Stimulated activated effector memory CD8-positive, alpha-beta T cell treated with anti-CD3 and anti-CD28 coated beads, Interleukin-12 subunit alpha, Interleukin-12 subunit beta, amount 100 ng/mL, for 72 hours (primary cell): Measurements from ENCODE around the gene FCN2.
"Not testable (repeated sequence)": the region's sequence is repeated elsewhere in the genome, so short reads cannot be mapped to it uniquely, and the experiment has no call there.

Experiments
- ATAC-seq: fragments of 150-1000 bp; cut with Tn5 transposase; 2 replicates; pipeline ENCODE4 v1.10.0; 2021
- DNase-seq, 2 donors: peaks; one replicate each; pipeline ENCODE4 v3.0.0; 2021 to 2022; ENCODE audit warnings: low spot score in 2 of 2
- H3K27ac Mint-ChIP-seq: one replicate; pipeline ENCODE4 v1.8.0; 2022; ENCODE audit warnings: mild to moderate bottlenecking, mixed read lengths
- H3K36me3 Mint-ChIP-seq: one replicate; pipeline ENCODE4 v1.8.0; 2022; ENCODE audit warnings: mild to moderate bottlenecking, mixed read lengths
- H3K4me1 Mint-ChIP-seq: one replicate; pipeline ENCODE4 v1.8.0; 2022; ENCODE audit warnings: mixed read lengths
- H3K4me3 Mint-ChIP-seq: one replicate; pipeline ENCODE4 v1.8.0; 2022; ENCODE audit warnings: mild to moderate bottlenecking, mixed read lengths
- H3K9me3 Mint-ChIP-seq: one replicate; pipeline ENCODE4 v1.8.0; 2022; ENCODE audit warnings: mixed read lengths

FCN2 gene

DNA sequence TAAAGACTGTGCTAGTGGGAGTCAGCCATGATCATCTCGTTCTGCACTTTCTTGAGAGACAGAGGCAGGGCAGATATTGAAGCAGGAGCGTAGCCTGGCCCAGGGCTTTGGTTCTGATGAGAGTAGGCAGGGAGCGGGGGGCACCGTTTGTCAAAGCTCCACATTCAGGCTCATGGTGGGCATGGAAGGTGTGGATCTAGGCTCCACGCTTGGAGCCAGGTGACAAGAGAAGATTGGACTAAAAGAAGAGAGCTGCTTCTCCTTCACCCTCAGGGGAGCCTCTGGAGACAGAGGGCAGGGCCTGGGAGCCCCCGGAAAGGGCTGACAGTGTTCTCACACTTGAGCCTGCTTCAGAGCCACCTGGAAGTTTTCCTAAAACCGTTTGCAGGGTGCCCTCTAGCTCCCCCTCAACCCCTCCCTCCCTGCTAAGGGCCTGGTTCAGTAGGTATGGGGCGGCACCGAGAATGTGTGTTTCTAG, 24.7 kb upstream of the FCN2 start:
- Mint-ChIP-seq H3K4me1 (peaks cover 22% of the 10 kb centered on the region), H3K4me3 (no peak overlapping the region), H3K27ac (no peak overlapping the region), H3K9me3 (peaks cover 4% of the 10 kb centered on the region), H3K36me3 (no peaks in the 10 kb centered on the region)
- ATAC-seq (no peak), DNase-seq (no peak)

DNA sequence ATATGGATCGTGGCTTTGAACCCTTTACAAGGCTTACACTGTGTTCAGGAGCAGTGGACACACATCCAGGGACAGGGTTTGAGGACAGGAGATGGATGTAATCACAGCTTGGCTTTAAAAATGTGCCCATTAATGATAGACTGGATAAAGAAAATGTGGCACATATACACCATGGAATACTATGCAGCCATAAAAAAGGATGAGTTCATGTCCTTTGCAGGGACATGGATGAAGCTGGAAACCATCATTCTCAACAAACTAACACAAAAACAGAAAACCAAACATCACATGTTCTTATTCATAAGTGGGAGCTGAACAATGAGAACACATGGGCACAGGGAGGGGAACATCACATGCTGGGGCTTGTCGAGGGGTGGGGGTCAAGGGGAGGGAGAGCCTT, 23.2 kb upstream of the FCN2 start:
- peaks cover 22% of the 10 kb centered on the region for H3K4me1 Mint-ChIP-seq
- not testable (repeated sequence) for H3K36me3 Mint-ChIP-seq, H3K9me3 Mint-ChIP-seq, DNase-seq, H3K27ac Mint-ChIP-seq, H3K4me3 Mint-ChIP-seq, ATAC-seq

DNA sequence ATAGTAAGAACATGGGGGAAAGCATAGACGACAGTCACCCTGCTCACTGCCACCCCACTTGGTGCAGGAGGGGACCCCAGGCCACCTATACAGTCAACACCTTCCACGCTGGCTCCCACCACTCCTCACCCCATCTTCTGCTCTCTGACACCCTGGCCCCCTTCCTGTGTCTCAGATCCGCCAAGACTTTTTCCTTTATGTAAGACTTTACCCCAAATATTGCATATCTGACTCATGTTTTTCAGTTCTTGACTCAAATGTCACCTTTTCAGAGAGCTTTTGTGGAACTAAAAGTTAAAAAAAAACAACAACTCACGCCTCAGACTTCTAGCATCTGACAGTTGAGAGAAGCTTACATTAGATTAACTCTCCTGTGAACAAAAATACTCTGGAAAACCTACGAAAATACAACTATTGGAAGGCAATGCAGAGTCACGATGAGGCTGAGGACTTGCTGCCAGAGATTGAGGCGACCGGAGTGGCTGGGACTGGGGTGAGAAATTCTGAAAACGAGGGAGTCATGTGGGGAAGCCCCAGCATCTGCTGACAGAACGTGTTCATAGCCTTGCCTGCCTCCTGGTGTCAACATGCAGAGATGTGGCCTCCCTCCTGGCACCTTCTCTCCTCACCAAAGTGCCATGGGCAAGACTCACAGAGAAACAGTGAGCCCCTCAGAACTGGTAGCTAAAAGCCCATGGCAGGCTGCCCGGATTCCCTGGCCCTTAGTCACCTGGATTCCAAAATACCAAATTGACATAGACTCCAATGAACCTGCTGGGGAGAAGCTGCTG, 22.4 kb upstream of the FCN2 start:
- Mint-ChIP-seq H3K9me3 (peaks cover 4% of the 10 kb centered on the region), H3K4me3 (peak overlapping the region; percentile 38), H3K27ac (peak overlapping the region; percentile 53), H3K36me3 (no peaks in the 10 kb centered on the region), H3K4me1 (peaks cover 22% of the 10 kb centered on the region)
- DNase-seq (peak; percentile 24 to 73), ATAC-seq (peak; percentile 97)

- no peak for ATAC-seq
- DNase-seq, result no peak
- peaks cover 22% of the 10 kb centered on the region for H3K4me1 Mint-ChIP-seq
- H3K9me3 Mint-ChIP-seq, result peaks cover 4% of the 10 kb centered on the region
- no peak overlapping the region for H3K27ac Mint-ChIP-seq
- H3K36me3 Mint-ChIP-seq, result no peaks in the 10 kb centered on the region
- no peak overlapping the region for H3K4me3 Mint-ChIP-seq
These were observed 20.1 kb upstream of the FCN2 start for GRCh38 chr9:134860510-134860909.

- Mint-ChIP-seq H3K27ac (no peak overlapping the region), H3K9me3 (peaks cover 4% of the 10 kb centered on the region), H3K4me3 (no peak overlapping the region), H3K36me3 (no peaks in the 10 kb centered on the region), H3K4me1 (peaks cover 21% of the 10 kb centered on the region)
- ATAC-seq, result no peak
- no peak for DNase-seq
These were observed 18.8 kb upstream of the FCN2 start for GRCh38 chr9:134861595-134862334.

DNA sequence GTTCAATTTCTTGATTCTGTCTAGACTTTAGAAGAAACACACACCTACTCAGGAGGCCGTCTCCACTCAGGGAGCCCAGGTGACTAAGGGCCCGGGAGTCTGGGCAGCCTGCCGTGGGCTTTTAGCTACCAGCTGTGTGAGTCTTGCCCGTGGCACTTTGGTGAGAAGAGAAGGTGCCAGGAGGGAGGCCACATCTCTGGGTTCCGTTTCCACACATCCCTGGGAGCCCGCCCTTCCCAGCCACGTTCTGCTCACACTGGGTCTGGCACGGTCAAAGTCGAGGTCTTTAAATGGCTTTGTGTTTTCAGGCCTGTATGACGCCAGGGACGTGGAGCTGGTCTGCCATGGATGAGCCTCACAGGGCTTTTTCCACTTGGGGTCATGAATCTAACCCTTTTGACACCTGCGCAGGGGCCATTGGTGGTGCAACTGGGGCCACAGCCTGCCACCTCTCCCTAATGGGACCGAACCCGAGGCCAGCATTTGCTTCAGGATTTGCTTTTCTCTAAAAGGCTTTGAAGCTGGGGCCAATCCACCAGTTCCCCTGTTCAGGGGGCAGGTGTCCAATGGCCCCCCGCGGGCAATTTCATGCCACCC, 17.2 kb upstream of the FCN2 start:
- ATAC-seq, result no peak
- DNase-seq, result no peak
- H3K27ac Mint-ChIP-seq, result no peak overlapping the region

DNA sequence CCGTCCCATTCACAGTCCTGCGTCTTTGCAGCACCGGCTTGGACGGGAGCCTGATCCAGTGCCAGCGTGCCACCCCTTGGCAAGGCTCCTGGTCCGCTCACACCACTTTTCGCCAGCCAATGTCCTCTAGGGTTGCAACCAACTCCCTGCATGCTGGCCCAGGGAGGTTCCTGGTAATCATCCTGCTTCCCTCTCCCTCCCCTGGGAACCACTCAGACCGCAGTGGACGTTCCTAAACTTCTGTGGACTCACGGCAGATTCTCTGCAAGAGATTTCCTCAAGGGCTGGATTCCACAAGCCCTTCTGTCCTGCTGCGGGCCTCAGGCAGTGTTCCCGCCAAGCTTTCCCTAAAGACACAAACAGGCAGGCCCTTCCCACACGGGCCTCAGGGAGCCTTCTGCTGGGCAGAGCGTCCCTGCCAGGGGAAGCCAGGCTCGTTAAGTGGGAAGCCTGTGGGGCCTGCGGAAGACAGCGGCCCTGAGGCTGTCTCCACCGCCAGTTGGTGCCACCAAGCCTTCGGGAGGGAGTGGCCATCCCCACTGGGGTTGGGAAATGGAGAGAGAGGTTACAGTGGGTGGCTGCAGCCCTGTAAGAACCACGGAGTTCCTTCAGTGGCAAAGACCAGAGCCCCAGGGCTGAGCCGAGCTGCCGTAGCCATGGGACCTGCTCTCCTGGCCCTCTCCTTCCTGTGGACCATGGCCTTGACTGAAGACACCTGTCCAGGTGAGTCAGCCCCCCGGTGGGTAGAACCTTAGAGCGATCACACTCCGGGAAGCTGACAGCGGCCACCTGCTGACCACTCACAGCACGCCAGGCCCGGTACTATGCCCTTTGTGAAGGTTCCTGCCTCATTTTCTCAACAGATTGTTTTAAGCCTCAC, 16.4 kb upstream of the FCN2 start:
- no peak for DNase-seq
- Mint-ChIP-seq H3K27ac (no peak overlapping the region), H3K36me3 (no peaks in the 10 kb centered on the region), H3K4me3 (no peak overlapping the region), H3K9me3 (no peaks in the 10 kb centered on the region), H3K4me1 (no peaks in the 10 kb centered on the region)
- ATAC-seq, result no peak

More for the DNA sequence above, 17.2 kb upstream of the FCN2 start:
- Mint-ChIP-seq H3K9me3 (no peaks in the 10 kb centered on the region), H3K36me3 (no peaks in the 10 kb centered on the region), H3K4me3 (no peak overlapping the region), H3K4me1 (peaks cover 6% of the 10 kb centered on the region)

DNA sequence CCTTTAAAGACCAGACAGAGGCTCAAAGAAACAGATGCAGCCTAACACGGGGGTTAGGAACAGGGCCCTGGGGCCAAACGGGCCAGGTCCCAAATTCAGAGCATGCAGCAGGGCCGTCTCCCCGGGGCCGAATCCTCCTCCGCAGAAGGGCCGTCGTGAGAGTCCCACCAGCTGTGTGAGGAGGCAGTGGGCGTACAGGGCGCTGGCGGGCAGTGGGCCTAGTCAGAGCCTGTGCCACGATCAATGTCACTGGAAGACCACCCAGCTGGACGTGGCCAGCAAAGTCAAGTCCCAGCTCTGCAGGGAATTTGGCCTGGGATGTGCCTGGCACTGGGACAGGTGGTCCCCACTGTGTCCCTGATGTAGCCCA, 15.8 kb upstream of the FCN2 start:
- H3K27ac Mint-ChIP-seq, result no peak overlapping the region
- no peak overlapping the region for H3K4me3 Mint-ChIP-seq
- no peaks in the 10 kb centered on the region for H3K36me3 Mint-ChIP-seq
- no peak for ATAC-seq
- no peak for DNase-seq
- H3K9me3 Mint-ChIP-seq, result no peaks in the 10 kb centered on the region
- no peaks in the 10 kb centered on the region for H3K4me1 Mint-ChIP-seq

DNA sequence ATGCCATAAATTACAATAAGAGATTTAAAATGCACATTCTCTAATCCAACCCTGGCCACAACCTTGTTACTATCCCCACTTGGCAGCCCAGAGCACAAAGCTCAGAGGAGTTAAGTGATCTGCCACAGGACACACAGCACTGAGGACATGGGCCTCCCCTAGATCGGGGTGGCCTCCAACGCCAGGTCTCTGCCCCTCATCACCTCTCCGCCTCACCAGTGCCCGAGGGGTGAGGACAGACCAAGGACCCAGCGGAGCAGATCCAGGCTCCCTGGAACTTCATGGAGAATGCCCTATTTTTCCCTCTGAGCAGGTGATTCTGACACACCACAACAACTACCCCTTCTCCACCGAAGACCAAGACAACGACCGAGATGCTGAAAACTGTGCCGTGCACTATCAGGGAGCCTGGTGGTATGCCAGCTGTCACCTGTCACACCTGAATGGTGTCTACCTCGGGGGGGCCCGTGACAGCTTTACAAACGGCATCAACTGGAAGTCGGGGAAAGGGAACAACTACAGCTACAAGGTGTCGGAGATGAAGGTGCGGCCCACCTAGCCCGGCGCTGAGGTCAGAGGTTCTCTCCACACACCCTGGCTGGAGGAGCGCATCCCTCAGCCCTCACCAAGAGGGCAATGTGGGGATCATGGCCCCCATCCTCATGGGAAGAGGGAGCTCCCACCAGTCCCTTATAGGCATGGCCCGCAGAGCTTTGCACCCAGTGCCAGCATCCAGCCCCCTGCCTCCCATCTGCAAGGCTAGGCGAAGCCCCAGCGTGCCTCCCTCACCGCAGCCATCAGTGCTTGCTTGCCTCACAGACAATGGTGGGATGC, 12.5 kb upstream of the FCN2 start:
- Mint-ChIP-seq H3K9me3 (no peaks in the 10 kb centered on the region), H3K4me1 (no peaks in the 10 kb centered on the region), H3K4me3 (no peak overlapping the region), H3K27ac (no peak overlapping the region), H3K36me3 (no peaks in the 10 kb centered on the region)
- no peak for ATAC-seq
- no peak for DNase-seq

- ATAC-seq (no peak), DNase-seq (no peak)
- Mint-ChIP-seq H3K4me1 (no peaks in the 10 kb centered on the region), H3K27ac (no peak overlapping the region), H3K36me3 (no peaks in the 10 kb centered on the region), H3K9me3 (no peaks in the 10 kb centered on the region), H3K4me3 (no peak overlapping the region)
These were observed 11.7 kb upstream of the FCN2 start for GRCh38 chr9:134868751-134869553.

- DNase-seq (no peak), ATAC-seq (no peak)
- Mint-ChIP-seq H3K4me3 (no peak overlapping the region), H3K27ac (no peak overlapping the region), H3K4me1 (no peaks in the 10 kb centered on the region), H3K36me3 (no peaks in the 10 kb centered on the region), H3K9me3 (no peaks in the 10 kb centered on the region)
These were observed 10.9 kb upstream of the FCN2 start for GRCh38 chr9:134869554-134870300.

DNA sequence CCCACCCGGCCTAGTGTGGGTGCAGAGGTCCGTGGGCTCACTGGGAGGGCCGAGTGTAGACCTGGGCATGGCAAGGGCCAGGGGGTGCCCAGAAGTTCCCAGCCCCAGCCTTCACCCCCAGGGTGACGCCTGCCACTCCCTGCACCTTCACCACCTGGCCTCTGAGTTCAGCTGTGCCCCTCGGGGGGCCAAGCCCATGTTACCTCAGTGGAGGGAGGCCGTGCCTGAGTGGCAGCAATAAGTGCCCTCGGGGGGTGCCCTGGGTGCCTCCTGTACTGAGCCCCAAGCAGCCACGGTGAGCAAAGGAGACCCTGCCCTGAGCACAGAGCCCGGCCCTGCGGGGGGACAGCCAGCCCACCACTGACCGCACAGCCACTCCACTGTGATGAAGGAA, 10.3 kb upstream of the FCN2 start:
- DNase-seq (no peak), ATAC-seq (peak; percentile 28)
- H3K36me3 Mint-ChIP-seq, result no peaks in the 10 kb centered on the region
- H3K9me3 Mint-ChIP-seq, result no peaks in the 10 kb centered on the region
- no peaks in the 10 kb centered on the region for H3K4me1 Mint-ChIP-seq
- H3K4me3 Mint-ChIP-seq, result no peak overlapping the region
- no peak overlapping the region for H3K27ac Mint-ChIP-seq
